NCI-H1048 (cell line): Measurements from ENCODE around the gene CAMKMT.

Experiments
- DNase-seq: peaks from one replicate; lab custom pipeline; 2025; lab: John Stamatoyannopoulos, UW

Gene CAMKMT

DNA sequence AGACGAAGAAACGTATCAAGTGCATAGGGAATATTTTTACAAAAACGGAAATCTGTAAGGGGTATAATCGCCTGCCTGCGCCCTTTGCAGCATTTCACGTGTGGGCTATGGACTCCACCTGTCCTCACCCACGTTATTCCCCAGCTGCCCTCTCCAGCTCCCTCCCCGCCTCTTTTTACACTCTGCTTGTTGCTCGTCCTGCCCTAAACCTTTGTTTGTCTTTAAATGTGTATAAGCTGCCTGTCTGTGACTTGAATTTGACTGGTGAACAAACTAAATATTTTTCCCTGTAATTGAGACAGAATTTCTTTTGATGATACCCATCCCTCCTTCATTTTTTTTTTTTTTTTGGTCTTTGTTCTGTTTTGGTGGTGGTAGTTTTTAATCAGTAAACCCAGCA lies 410.4 kb downstream of the CAMKMT start:
- DNase-seq = no peak

DNA sequence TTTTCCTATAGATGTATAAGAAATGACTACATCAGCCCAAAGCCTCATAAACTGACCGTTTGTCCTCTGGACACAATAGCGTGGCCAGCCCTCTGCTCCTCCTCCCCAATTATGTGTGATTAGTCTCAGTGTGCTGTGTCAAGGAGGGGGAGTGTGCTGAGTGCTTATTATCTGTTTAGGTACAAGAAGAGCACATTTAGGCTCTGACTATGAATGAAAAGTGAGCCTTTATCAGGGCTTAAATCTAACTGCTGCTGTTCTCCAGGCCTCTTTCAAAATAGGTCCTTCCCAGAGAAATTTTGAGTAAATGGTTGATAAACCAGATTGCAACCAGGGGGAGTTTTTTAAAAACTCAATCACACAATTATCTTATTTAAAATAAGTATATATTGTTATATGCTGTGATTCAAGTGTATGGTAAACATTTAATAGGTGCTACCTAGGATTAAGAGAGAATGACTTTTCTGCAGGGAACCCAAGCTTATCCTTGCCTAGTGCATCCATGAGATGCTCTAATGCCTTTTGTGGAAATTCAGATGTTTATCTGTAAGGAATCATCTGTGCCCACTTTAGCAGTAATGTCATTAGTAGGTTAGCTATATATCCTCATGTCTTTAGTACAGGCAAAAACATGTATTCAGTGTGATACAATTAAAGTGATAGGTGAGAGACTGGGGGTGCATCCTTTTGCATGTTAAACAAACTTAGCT lies 411.1 kb downstream of the CAMKMT start:
- DNase-seq = no peak

DNA sequence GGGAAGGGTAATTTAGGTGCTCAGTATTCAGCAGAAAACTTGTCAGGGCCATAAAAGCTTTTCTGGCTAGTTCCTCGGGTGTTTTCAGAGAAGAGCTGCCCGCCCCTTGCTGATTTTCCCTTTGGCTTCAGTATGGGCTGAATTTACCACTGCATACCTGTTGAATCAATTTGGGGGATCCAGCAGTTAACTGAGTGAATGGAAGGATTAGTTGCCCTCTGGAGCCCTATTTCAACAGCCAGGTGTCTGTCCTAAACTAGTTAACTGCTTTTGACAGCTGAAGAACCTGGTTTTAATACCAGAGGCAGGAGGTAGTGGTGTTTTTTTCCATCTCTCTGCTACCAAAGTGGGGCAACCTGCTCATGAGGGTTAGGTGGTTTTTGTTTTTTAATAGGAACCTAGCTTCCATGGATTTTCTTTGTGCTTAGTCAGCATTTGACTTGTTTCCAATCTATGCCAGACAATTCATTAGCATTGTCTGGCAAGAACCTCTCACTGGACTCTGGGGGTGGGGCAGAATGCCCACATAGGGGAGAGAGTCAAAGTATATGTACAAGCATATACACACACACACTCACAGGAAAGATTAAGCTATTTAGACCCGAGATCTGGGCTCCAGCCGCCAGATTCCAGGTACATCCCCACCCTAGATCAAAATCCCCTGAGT lies 413.2 kb downstream of the CAMKMT start:
- no peak for DNase-seq

DNA sequence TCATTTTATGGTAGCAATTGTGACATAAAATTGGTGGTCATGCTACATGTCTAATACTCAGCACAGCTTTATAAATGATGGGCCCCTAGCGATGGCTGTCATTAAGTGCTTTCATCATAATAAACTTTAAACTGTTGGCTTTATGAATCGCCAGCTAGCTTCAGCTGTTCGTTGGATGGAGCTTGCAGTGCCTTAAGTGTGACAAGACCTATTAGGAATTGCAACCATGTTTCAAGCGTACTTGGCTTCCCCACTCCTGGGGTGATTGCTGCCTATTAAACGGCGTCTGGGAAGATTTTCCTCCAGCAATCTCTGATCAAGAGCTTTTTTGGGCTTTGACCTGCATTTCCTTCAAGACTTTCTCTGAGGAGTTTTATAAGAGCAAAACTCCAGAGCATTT lies 415.3 kb downstream of the CAMKMT start:
- no peak for DNase-seq

DNA sequence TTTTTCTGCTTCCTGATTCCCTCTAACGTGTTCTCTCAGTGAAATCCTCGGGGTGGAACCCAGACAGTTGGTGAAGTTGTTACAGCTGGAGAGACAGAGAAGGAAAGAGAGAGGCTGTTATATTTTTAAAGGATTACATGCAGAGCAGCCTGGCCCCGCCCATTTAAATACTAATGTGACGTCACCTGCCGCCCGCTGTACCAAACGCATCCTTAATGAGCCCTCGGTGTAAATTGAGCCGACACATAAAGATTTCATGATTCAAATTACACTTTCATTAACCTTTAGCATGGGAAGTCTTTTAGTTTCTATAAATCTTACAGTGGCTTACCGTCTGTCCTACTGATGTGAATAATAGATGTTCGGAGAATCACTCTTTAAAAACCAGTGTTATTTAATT lies 415.8 kb downstream of the CAMKMT start:
- DNase-seq = no peak

DNA sequence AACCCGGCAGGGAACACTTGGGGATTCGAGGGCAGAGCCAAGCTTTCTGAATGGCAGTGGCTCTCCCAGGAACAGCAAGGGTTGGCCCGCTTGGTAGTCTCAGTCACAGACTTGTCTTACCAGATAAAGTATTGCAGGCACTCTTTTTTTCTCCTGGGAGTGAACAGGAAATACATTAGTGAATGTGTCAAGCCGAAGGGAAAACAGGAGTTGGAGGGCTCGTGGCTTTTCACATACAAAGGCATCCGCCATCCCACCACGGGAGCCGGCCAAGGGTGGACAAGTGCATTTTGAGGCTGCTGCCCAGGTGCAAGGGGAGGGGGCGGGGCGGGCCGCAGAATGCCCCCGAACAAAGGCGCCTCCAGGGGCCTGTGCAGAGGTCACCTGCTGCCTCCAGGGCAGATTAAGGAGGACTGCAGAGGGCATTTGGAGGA lies 416.5 kb downstream of the CAMKMT start:
- DNase-seq = no peak

DNA sequence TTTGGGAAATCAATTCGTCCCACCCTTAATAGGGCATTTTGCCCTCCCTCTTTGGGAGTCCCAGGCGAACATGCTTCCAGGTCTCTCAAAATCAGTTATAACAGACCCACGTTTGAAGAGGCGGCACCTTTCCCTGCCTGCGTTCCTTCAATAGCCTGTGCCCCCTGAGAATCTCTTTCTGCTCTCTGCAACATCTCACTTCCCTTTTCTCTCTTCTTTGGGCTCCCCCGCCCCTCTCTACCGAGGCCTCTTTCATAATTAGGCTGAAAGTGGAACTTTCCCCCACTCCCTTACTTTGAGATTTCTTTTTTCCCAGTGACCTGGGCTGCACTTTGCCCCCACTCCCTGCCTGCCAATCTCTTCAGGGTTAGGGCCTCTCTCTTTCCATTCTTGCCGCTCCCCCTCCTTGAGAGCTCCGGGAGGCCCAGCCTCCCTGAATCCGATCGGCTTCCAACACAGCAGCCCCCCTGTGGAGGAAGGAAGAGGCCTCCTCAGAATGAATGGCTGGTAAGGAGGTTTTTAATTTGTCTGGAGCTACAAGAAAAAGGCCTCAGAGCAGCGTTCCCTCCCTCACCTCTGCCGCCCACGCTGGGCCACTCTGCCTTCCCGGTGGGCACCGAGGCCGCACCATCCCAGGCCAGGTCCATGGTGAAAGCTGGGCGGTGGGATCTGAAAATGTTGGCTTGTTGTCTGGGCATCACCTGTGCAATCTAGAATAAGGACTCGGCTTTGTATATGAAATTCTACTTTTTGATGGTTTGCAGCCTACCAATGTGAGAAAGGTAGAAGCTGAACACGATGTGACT lies 417.1 kb downstream of the CAMKMT start:
- DNase-seq = no peak

DNA sequence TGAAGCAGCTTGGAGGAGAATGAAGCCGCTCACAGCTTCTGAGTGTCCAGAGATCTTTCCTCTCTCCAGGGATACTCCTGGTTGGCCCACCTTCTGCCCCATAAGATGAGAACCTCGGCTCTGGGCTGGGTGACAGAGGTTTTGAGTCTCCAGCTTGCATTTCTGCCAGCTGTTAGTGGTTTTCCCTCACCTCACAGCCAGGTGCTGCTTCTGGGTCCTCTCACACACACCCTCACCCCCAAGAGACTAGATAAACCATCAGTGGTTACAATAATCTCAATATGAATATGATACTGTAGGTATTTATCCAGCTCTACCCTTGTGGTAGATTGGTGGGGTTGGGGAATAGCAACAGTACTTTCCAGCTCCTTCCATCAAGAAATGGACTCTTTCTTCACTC lies 418.0 kb downstream of the CAMKMT start:
- DNase-seq = no peak

DNA sequence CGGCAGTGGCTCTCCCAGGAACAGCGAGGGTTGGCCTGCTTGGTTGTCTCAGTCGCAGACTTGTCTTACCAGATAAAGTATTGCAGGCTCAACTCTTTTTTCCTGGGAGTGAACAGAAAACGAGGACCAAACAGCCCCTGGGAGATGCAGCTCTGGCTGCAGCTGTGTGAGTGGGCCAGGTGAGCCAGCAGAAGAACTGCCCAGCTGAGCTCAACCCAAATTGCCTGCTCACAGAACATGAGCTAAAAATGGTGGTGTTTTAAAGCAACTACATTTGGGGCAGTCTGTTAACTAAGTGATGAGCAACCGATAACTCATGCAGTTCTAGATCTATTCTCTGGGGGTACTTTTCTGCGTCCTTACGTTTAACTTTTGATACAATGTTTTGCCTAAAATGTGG lies 418.7 kb downstream of the CAMKMT start:
- DNase-seq = no peak

DNA sequence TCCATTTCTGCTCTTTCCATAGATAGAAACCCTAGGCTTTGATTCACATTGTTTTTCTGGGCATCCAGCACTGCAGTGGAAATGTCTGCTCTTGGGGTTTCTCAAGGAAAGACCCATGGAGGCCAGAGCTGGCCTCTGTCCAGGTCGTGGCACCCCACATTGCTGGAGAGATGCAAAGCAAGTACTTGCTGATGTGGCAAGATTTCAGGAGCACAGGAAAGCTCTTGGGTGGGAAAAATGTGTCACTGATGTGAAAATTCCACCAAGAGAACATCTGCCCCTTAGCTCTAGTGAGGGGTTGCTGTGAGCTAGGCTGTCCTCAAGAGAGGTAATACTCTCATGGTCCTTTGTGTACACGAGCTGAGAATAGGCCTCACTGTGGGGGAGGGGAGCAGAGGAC lies 423.7 kb downstream of the CAMKMT start:
- DNase-seq = no peak

DNA sequence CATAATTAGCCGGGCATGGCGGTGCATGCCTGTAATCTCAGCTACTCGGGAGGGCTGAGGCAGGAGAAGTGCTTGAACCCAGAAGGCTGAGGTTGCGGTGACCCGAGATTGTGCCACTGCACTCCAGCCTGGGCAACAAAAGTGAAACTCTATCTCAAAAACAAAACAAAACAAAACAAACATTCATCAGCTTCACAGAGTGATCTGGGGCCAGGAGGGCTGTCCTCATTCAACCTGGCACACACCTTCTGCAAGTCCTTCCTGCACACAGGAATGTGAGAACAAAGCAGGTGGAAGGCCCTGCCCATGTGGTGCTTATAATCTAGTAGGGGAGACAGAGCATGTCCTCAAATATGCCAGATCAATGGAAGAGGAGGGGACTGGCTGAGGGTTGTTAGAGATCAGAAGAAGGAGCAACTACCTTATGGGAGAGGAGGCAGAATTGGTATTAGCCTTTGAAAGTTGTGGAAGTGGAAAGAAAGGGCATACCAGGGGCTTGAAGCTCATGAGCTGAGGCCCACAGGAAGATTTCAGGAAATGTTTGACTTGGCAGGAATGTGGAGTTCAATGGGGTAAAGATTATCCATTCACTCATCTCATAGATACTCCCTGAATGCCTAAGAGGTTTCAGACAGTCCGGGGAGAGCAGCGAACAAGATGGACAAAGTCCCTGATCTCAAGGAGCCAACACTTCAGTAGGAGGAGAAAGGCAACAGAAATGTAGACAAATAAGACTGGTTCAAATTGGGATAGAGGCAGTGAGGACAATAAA lies 424.5 kb downstream of the CAMKMT start:
- DNase-seq = no peak

DNA sequence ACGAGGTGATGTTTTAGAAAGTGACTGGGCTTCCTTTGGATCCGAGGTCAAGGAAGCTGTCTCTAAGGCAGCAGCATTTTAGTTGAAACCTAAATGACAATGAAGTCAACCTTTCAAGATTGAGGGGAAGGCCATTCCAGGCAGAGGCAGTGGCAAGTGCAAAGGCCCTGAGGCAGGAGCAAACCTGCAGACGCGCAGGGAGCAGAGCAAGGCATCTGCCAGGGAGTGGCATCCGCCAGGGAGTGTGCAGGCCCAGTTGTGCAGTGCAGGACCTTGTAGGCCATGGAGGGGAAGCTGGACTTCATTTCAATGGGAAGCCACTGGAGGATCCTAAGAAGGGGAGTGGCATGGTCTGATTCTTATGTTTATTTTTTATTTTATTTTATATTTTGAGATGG lies 425.1 kb downstream of the CAMKMT start:
- DNase-seq = no peak

DNA sequence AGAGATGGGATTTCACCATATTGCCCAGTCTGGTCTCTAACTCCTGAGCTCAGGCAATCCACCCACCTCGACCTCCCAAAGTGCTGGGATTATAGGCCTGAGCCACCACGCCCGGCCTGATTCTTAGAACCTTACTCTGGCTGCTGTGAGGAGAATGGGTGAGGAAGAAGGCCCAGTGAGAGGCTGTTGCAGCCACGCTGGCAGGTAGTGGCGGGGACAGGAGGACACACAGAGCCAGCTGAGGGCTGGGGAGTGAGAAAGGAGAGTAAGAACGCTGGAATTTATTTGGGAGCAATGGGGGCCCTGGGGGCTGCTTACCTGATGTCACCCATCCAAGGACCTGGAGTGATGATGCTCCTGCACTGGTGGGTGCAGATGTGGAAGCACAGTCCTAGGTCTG lies 425.9 kb downstream of the CAMKMT start:
- DNase-seq = no peak

DNA sequence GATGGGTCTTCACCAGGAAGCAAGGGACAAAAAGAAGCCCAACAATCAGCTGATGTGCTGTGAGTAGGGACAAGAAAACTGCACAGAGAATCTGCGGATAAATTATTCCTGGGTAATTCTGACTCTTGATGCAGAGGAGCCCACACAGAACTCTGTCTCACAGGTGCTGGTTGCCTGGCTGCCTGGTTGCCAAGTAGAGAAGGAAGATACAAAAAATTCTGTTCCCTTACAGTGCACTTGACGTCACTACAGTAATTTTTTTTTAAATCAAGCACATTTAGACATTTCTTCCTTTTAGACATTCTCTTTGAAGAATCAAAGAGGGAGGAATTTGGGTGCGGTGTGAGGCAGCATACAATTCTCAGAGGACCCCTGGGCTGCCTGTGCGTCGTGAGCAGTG lies 427.7 kb downstream of the CAMKMT start:
- DNase-seq = no peak

DNA sequence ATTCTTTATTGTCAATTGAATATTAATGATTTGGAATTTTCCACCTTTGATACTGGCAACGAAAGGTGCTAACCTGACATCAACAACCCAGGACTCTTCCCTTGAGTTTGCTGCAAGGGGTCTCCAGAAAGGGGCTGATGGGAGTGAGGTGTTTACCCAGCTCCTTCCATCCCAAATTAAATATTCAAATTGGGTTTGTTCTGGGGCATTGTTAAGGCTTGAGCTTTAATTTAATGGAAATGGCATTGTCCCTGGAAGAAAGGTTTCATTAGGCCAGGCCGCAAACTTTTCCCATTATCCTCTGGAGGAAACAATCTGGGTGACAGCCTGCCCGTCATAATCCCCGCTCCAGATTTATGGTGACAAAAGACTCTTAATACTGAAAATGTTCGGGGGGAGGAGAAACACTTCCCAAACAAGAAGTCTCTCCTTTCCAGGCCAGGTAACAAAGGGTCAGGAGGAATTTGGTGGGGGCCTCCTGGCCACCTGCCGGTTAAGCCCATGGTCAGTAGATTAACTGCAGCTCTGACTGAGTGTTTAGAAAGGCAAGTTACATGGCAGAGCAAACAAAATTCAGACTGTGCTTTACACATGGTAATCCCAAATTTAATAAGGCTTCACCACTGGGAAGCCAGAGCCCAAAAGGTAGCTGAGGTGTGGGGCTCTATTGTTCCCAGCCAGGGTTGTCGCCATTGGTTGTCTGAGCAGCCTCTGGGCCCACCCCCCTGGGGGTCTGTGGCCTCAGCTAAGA lies 428.4 kb downstream of the CAMKMT start:
- no peak for DNase-seq

DNA sequence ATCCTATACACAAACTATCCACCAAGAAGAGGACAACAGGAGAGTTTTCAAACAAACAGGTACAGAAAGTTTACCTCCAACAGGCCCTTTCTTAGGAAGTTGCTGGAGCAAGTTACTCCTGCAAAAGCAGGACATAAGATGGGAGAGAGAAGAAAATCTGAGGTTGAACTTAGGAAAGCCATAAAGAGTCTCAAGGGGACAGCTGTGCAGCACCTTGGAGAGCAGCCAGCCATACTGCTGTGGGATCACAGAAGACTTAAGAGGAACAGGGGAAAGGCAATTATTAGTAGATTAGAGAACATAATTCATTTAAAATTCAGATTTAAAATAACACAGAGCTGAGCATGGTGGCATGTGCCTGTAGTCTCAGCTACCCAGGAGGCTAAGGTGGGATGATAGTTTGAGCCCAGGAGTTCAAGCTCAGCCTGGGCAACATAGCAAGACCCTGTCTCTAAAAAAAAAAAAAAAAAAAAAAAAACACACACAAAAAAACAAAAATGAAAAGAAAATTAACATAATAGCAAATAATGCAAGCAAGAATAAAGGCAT lies 431.6 kb downstream of the CAMKMT start:
- DNase-seq = no peak

DNA sequence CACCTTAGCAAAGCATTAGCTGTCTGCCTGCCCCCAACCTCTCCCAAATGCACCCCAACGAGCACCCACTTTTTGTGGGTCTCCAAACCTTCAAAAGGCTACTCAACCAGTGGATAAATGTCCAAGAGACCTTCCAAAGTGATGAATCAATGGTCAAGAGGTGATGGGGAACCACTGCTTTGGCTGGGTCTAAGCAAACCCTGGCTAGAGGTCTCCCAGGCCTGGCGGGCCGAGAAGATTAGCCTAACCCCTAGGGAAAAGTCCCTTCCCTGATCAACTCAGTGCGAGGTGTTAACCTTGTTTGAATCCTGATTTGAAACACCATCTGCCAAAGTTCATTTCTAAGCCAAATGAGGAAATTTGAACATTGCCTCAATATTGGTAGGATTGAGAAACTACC lies 435.0 kb downstream of the CAMKMT start:
- no peak for DNase-seq

DNA sequence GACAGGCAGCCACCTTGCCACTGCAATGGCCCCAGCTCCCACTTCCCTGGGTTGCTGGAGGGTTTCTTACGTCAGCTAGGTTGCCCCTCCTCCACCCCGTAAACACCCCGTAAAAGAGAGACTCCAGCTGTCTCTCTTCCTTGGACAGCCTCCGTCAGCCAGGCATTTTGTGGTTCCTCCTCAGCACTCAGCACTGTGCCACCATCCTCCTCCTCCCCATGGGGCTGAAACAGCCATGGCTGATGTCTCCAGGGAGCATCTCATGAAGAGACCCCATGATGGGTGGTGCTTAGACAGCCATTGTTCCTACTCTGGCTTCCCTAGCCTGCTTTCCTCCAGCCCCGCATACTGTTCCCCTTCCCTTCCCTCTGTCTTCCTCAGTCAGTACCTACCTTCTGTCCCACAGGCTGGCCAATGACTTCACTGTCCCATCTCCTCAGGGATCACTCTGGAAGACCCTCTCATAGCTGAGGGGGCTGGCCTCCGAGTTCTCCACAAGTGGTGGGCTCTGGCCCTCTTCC lies 436.5 kb downstream of the CAMKMT start:
- DNase-seq = no peak

DNA sequence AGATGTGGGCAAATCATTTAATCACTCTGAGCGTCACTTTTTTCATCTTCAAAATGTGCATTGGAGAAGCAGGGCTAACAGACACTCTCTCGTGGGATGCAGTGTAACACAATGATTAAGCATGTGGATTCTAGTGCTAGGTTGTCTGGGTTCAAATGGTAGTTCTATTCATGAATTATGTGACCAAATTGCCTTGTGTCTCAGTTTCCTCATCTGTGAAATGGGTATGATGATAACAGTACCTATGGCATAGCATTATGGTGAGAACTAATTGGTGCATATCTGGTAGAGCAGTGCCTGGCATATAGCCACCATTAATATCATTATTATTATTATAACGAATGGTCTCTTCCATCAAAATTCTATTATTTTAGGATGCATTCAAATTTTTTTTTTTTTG lies 437.4 kb downstream of the CAMKMT start:
- DNase-seq = no peak

DNA sequence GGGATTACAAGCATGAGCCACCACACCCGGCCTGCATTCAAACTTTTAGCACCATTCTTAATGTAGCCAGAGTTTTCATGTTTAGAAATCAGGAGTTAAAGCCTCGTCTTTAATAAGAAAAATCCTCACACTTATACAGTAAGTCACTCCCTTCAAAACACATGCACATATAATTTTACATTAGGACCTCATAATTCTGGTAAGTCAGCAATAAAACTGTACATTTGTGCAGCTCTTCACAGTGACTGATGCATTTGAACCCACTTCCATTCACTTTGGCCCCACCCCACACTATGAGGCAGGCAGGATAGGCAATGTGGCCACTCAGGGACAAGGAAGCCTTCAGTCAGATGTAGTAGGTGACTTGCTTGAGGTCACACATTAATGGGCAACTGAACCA lies 438.0 kb downstream of the CAMKMT start:
- DNase-seq = no peak

DNA sequence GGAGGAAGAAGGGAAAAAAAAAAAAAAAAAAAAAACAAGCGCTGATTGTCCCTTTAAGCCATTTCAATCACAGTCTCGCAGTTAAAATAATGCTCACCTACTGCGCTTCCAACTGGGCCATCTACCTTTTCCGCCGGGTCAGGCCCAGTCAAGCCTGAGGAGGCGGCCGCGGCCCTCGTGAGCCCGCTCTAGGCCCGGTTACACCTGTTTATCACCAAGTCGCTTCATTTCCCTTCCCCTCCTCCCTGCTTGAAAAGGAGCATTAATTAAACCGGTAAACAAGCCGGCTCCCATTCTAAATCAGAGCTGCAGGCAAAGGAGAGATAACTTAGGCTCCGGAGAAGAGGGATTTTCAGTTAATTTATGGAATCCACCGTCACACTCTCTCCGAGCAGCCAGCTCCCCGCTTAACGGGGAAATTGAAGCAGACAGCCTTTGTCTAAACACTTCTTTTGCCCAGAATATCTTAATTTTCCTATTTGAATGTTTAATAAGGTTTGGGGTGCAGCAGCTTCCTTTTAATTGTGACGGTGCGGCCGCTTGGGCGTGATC lies 439.6 kb downstream of the CAMKMT start:
- no peak for DNase-seq
